NCI-H226 (cell line): Measurements from ENCODE around the gene PDE8A.
A peak's percentile ranks its signal among the peaks of the same experiment; 100 is the strongest.

Experiments used
- DNase-seq: peaks from one replicate; pipeline ENCODE4 v3.0.0-alpha.2; 2015

The PDE8A gene

GRCh38 chr15:85097250-85097649 lies 115.6 kb downstream of the PDE8A start:
- DNase-seq: no peak

GRCh38 chr15:85097725-85098124 lies 116.1 kb downstream of the PDE8A start:
- peak; percentile 67 for DNase-seq

- DNase-seq: no peak
These were observed 117.6 kb downstream of the PDE8A start for GRCh38 chr15:85099195-85099803.

GRCh38 chr15:85100186-85100937 lies 118.7 kb downstream of the PDE8A start:
- no peak for DNase-seq

GRCh38 chr15:85104584-85104983 lies 122.9 kb downstream of the PDE8A start:
- no peak for DNase-seq

DNA sequence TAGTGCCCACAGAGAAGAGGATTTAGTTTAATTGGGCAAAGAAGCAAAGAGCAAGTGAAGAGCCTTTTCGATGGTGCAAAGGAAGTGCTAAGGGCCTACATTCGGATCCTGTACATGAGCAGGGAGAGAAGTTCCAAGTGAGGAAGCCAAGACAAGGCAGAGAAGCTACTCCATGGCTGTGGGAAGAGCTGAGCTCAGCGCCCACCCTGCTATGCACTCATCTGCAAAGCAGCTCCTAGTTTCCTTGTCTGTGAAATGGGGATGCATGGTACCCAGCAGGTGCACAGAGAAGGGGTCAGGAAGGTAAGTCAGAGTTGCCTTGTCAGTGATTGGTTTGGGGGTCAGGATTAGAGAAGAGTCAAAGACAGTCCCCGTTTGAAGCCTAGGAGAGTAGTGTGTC lies 126.5 kb downstream of the PDE8A start:
- DNase-seq: no peak

DNA sequence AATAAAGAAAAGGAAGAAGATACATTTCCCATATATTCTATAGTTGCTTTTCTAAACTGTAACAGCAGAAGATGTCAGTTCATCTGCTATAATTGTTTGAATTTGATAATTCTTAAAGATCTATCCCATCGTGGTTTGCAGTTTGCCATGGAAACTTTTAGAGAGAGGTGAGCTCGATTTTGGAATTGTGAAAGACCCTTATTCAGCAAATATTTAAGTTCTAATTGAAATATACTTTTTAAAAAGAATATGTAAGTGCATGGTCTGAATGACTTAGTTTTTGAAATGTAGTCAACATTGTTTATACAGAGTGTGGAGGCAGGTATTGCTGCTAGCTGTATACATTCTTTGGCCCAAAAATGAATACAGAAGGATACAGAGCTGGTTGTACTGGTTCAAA lies 127.7 kb downstream of the PDE8A start:
- DNase-seq: no peak

- DNase-seq: no peak
These were observed 131.3 kb downstream of the PDE8A start for GRCh38 chr15:85112997-85113396.

- DNase-seq: no peak
These were observed 133.2 kb downstream of the PDE8A start for GRCh38 chr15:85114886-85115285.

DNA sequence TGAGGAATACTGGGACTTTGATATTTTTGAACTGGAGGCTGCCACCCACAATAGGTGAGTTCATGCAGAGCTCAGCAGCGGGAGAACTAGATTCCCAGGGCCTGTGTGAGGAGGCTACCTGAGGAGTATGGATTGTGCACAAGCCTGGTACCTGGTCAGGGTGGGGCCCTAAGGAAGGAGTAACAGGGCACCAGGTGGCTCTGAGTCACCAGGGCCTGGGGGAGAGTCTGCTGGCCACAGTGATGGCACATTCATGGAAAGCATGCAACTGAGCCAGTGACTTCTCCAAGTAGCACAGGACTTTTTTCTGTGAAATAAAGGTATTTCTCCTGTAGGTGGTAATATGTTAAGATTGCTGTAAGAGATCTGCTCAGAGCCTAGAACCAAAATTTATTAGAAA lies 134.4 kb downstream of the PDE8A start:
- DNase-seq: no peak

GRCh38 chr15:85116494-85116893 lies 134.8 kb downstream of the PDE8A start:
- DNase-seq: no peak

- no peak for DNase-seq
These were observed 135.4 kb downstream of the PDE8A start for GRCh38 chr15:85116925-85117646.

DNA sequence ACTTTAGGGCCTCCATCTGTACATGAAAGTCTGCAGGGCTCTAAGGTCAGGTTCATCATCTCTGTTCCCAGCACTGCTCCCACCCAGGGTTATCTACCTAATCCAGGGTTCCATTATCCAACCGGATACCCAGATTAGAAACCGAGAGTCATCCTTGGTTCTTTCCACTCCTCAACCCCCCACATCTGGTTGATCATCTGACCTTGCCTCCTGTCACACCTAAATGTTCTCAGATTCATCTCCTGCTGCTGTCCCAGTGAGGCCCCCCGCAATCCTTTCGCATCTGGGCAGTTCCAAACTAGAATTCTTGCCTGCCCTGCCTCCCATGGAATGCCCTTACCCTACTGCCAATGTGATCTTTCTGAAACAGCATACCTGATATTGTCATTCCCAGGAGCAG lies 136.5 kb downstream of the PDE8A start:
- DNase-seq: no peak

GRCh38 chr15:85118581-85118980 lies 136.9 kb downstream of the PDE8A start:
- DNase-seq: no peak

DNA sequence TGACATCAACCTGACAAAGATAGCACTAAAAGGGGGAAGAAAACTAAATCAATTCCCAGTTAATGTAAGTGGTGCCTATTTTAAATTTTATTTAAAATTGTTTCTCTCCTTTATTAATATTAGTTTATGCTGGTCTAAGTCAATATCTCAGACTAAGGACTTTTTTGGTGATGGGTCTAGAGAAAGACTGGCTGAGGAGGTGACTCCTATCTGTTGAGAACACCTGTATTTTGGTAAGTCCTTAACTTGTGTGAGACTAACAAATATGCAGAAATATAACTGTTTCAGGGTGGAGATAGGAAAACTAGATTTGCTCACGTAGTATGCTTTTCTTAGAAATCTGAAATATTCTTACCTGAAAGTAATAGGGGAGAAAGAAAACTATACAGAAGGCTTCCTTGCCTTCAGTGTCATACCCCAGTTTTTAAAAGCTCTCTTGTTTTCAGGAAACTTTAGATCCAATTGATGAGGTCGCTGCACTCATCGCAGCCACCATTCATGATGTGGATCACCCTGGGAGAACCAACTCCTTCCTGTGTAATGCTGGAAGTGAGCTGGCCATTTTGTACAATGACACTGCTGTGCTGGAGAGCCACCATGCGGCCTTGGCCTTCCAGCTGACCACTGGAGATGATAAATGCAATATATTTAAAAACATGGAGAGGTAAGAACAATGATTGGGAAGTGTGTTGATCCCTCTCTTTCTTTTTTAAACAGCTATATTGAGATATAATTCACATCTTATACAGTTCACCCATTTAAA lies 138.9 kb downstream of the PDE8A start:
- no peak for DNase-seq

- DNase-seq: no peak
These were observed 142.5 kb downstream of the PDE8A start for GRCh38 chr15:85124173-85124572.

GRCh38 chr15:85125056-85125661 lies 143.5 kb downstream of the PDE8A start:
- DNase-seq: peak; percentile 54

DNA sequence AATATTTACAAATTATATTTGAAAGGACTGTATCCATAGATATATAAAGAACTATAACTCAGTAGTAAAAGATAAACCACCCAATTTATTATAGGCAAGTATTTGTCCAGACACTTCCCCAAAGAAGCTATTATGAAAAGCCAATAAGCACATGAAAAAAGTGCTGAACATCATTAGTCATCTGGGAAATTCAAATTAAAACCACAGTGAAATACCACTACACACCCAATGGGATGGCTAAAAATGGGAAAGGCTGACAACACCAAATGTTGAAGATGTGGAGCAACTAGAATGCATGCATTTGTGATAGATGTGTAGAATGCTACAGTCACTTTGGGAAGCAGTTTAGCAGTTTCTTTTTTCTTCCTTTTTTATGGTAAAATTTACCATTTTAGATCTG lies 147.0 kb downstream of the PDE8A start:
- no peak for DNase-seq

DNA sequence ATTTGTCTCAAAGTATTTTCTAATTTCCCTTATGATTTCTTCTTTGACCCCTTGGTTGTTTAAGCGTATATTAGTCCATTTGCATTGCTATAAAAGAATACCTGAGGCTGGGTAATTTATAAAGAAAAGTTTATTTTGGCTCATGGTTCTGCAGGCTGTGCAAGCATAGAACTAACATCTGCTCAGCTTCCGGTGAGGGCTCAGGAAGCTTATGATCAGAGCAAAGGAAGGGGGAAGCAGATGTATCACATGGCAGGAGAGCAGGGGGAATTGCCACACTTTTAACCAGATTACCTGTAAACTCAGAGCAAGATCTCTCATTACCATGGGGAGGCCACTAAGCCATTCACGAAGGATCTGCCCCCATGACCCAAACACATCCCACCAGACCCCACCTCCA lies 148.2 kb downstream of the PDE8A start:
- no peak for DNase-seq

- DNase-seq: no peak
These were observed 150.3 kb downstream of the PDE8A start for GRCh38 chr15:85131915-85132314.

DNA sequence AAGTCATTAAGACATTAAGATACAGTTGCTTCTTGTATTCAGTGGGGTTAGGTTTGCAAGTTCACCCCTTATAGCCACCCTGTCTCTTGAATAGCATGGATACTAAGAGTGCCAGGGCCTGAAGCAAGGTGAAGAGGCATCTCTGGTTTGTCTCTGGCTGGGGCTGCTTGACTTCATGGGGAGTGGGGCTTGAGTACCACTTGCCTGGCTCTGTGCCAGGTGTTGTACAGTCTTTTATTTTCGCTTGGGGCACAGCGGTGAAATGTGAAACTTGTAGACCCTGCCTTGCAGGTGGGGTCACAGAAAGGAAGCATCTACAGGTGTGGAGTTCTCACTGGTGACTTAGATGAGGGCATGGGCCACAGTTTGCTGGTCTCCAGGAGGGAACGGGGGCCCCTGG lies 152.1 kb downstream of the PDE8A start:
- DNase-seq: no peak

GRCh38 chr15:85137489-85138168 lies 156.0 kb downstream of the PDE8A start:
- no peak for DNase-seq
